B cell (primary cell): Measurements from ENCODE around the gene WDR83. TPM values are rescaled to one million over a fixed set of nuclear protein-coding genes. Genes with fewer than 3 reads are reported as not detected.

ENCODE experiments used
- ATAC-seq: fragments of 200-7000 bp; cut with Tn5 transposase; one replicate; pipeline ENCODE4 v1.10.0; 2021; ENCODE audit warnings: low read depth, mild to moderate bottlenecking, moderate number of reproducible peaks, moderate library complexity
- CTCF ChIA-PET: fragments of 350-600 bp; sonication (Branson Sonifier 250); formaldehyde crosslinking; loops from one replicate; lab custom pipeline; 2021; ENCODE audit warnings: antibody characterized with exemption, inconsistent platforms; lab: Charles Lee
- POLR2A ChIA-PET: fragments of 350-600 bp; sonication (Branson Sonifier 250); formaldehyde crosslinking; loops from one replicate; lab custom pipeline; 2021; ENCODE audit warnings: antibody characterized with exemption; lab: Charles Lee
- DNase-seq: peaks from one replicate; pipeline ENCODE4 v3.0.0; 2013
- H2AFZ ChIP-seq: 2 replicates; pipeline ENCODE4 v1.6.1; 2012; ENCODE audit warnings: mild to moderate bottlenecking, low read depth, low read length; ENCODE audit not compliant: insufficient read depth, poor library complexity, severe bottlenecking
- H3K27ac ChIP-seq, 2 donors: 1 replicate in 1 of 2; 2 replicates in 1 of 2; pipeline ENCODE4 v1.5.1; 2012 to 2013; ENCODE audit warnings: low read length in 2 of 2, mild to moderate bottlenecking in 2 of 2, moderate library complexity in 1 of 2
- H3K27me3 ChIP-seq, 4 experiments: fragments of 200-600 bp in 1 of 4; sonication (generic) in 1 of 4; replicated peaks in 1 of 4; 1 replicate in 2 of 4; 2 replicates in 2 of 4; pipeline versions ENCODE4 v1.6.1 to v1.7.0; 2013 to 2016; ENCODE audit warnings: low read length in 3 of 4, mild to moderate bottlenecking in 2 of 4, mixed read lengths in 1 of 4, moderate library complexity in 1 of 4; ENCODE audit not compliant: insufficient read depth in 4 of 4, control insufficient read depth in 3 of 4; ENCODE audit errors: control extremely low read depth in 1 of 4
- H3K36me3 ChIP-seq, 2 experiments: replicated peaks in 1 of 2; 1 replicate in 1 of 2; 2 replicates in 1 of 2; pipeline versions ENCODE4 v1.6.1 to v1.7.1; 2013; ENCODE audit warnings: low read length in 1 of 2; ENCODE audit not compliant: insufficient read depth in 2 of 2, control insufficient read depth in 1 of 2; ENCODE audit errors: control extremely low read depth in 1 of 2, extremely low read depth in 1 of 2
- H3K4me1 ChIP-seq, 2 donors: fragments of 200-600 bp in 1 of 2; sonication (generic) in 1 of 2; 1 replicate in 1 of 2; 2 replicates in 1 of 2; pipeline versions ENCODE4 v1.5.1 to v1.6.1; 2013 to 2017; ENCODE audit warnings: low read length in 2 of 2; ENCODE audit not compliant: control insufficient read depth in 2 of 2, insufficient read depth in 2 of 2
- H3K4me2 ChIP-seq: replicated peaks from 2 replicates; pipeline ENCODE3; 2012; ENCODE audit warnings: mild to moderate bottlenecking, low read depth, low read length; ENCODE audit not compliant: poor library complexity, severe bottlenecking
- H3K4me3 ChIP-seq, 5 experiments: fragments of 200-600 bp in 1 of 5; sonication (generic) in 1 of 5; 1 replicate in 3 of 5; 2 replicates in 2 of 5; pipeline versions ENCODE4 v1.5.1 to v1.7.0; 2011 to 2016; ENCODE audit warnings: low read length in 4 of 5, mild to moderate bottlenecking in 4 of 5, low read depth in 2 of 5, control low read depth in 1 of 5, moderate library complexity in 1 of 5; ENCODE audit not compliant: insufficient read depth in 1 of 5; ENCODE audit errors: control extremely low read depth in 1 of 5, extremely low read depth in 1 of 5
- H3K79me2 ChIP-seq: fragments of 200-600 bp; sonication (generic); one replicate; pipeline ENCODE4 v1.6.0; 2016; ENCODE audit warnings: low read length; ENCODE audit not compliant: control insufficient read depth, insufficient read depth
- H3K9ac ChIP-seq: fragments of 200-600 bp; sonication (generic); 2 replicates; pipeline ENCODE4 v1.6.1; 2017; ENCODE audit warnings: mild to moderate bottlenecking, low read length, moderate library complexity
- H3K9me3 ChIP-seq, 3 donors: one replicate each; pipeline versions ENCODE4 v1.6.1 to v1.7.1; 2013; ENCODE audit warnings: low read length in 2 of 3; ENCODE audit not compliant: control insufficient read depth in 2 of 3, insufficient read depth in 1 of 3; ENCODE audit errors: control extremely low read depth in 1 of 3
- H4K20me1 ChIP-seq: 2 replicates; pipeline ENCODE4 v1.6.0; 2012; ENCODE audit warnings: mild to moderate bottlenecking, low read length; ENCODE audit not compliant: insufficient read depth, control insufficient read depth, poor library complexity, severe bottlenecking
- H3K27ac Mint-ChIP-seq: one replicate; pipeline ENCODE4 v1.8.0; 2021; ENCODE audit warnings: mixed read lengths
- H3K27me3 Mint-ChIP-seq: one replicate; pipeline ENCODE4 v1.8.0; 2021; ENCODE audit warnings: mixed read lengths
- H3K4me1 Mint-ChIP-seq: one replicate; pipeline ENCODE4 v1.8.0; 2021; ENCODE audit warnings: mixed read lengths
- H3K4me3 Mint-ChIP-seq: one replicate; pipeline ENCODE4 v1.8.0; 2021; ENCODE audit warnings: mixed read lengths
- H3K9me3 Mint-ChIP-seq: one replicate; pipeline ENCODE4 v1.8.0; 2022; ENCODE audit warnings: mixed read lengths; ENCODE audit not compliant: insufficient read depth
- CTCF ChIP-seq: fragments of 200-600 bp; IDR thresholded peaks from one replicate; pipeline ENCODE4 v1.8.0; 2022; ENCODE audit warnings: antibody characterized with exemption, mild to moderate bottlenecking
- EZH2 ChIP-seq: IDR thresholded peaks from 2 replicates; pipeline ENCODE4 v1.6.1; 2012; ENCODE audit warnings: borderline replicate concordance, low read depth, mild to moderate bottlenecking, moderate library complexity, low read length; ENCODE audit not compliant: insufficient read depth, poor library complexity, severe bottlenecking
- WGBS: methylation state at CpG from one replicate; pipeline ENCODE4 v1.1.5; 2013; ENCODE audit warnings: missing lambda C conversion rate; ENCODE audit not compliant: insufficient coverage; 5-methylcytosine and 5-hydroxymethylcytosine counted together
- intact Hi-C: fragments of 100-400 bp; cut with micrococcal nuclease; formaldehyde crosslinking; loops from one replicate; pipeline ENCODE4 v1.10.0; 2022
- polyA plus RNA-seq: library from polyadenylated mRNA; depleted of rRNA; stranded (reverse); fragments of >200 nt; gene quantifications from 2 replicates; pipeline ENCODE4 v1.2.3, GENCODE V29; 2012
- total RNA-seq, 2 donors: library from RNA; stranded (reverse); fragments of 120-200 nt in 1 of 2; gene quantifications; 1 replicate in 1 of 2; 2 replicates in 1 of 2; pipeline versions ENCODE4 v1.2.3 to v1.2.4, GENCODE V29; 2013 to 2022

Gene WDR83
- total and polyA plus RNA-seq, 2 donors (not counting 1 experiment from before 2014, with no cell fraction given) = 16.3 to 24.6 TPM

GRCh38 chr19:12649941-12650340 lies 16.7 kb upstream of the WDR83 start:
- Histone ChIP-seq H3K36me3 (peaks cover 0 to 45% of the 10 kb centered on the region in 2 experiments), H3K4me3 (no peak overlapping the region), H3K9me3 (no peaks in the 10 kb centered on the region), H4K20me1 (peaks cover 21% of the 10 kb centered on the region), H2AFZ (no peak overlapping the region), H3K4me1 (peaks cover 0 to 10% of the 10 kb centered on the region in 2 donors), H3K27ac (no peak overlapping the region), H3K79me2 (peaks cover 9% of the 10 kb centered on the region), H3K4me2 (no peak overlapping the region), H3K9ac (no peak overlapping the region), H3K27me3 (no peaks in the 10 kb centered on the region)
- Mint-ChIP-seq H3K9me3 (no peaks in the 10 kb centered on the region), H3K27me3 (no peaks in the 10 kb centered on the region), H3K4me3 (no peak overlapping the region), H3K4me1 (peaks cover 7% of the 10 kb centered on the region), H3K27ac (peak overlapping the region; percentile 10)
- TF ChIP-seq CTCF (no peak), EZH2 (no peak)
- ChIA-PET CTCF (interaction anchor here (1.2 to 1.5 kb wide), 2 partner anchors 22 to 86 kb away, joined by 5 read pairs; no protein-coding TSS in a partner anchor), POLR2A (interaction anchor here (0.6 to 0.7 kb wide), 5 partner anchors 10 to 1725 kb away, joined by 4 to 10 read pairs (median 6); no protein-coding TSS in a partner anchor)
- intact Hi-C loops = no loop called here
- ATAC-seq (no peak), DNase-seq (no peak)
- 95% methylated on average over 4 of the region's 10 CpGs for WGBS

- H3K4me3 Mint-ChIP-seq = no peak overlapping the region
- H3K27me3 Mint-ChIP-seq = no peaks in the 10 kb centered on the region
- Histone ChIP-seq H2AFZ (no peak overlapping the region), H3K4me1 (peaks cover 0 to 10% of the 10 kb centered on the region in 2 donors), H4K20me1 (peaks cover 38% of the 10 kb centered on the region), H3K27me3 (no peaks in the 10 kb centered on the region), H3K36me3 (peaks cover 3 to 51% of the 10 kb centered on the region in 2 experiments), H3K27ac (no peak overlapping the region), H3K4me2 (no peak overlapping the region), H3K4me3 (no peak overlapping the region), H3K9ac (no peak overlapping the region), H3K79me2 (peaks cover 31% of the 10 kb centered on the region), H3K9me3 (peaks cover 0 to 4% (median 0%) of the 10 kb centered on the region in 3 donors)
- POLR2A ChIA-PET = no interaction called here
- ATAC-seq (no peak), DNase-seq (no peak)
- TF ChIP-seq EZH2 (no peak), CTCF (no peak)
- no peak overlapping the region for H3K27ac Mint-ChIP-seq
- CTCF ChIA-PET = interaction anchor here (0.6 kb wide), 1 partner anchor 589 kb away, joined by 3 read pairs; no protein-coding TSS in a partner anchor
- intact Hi-C loops = no loop called here
- 100% methylated on average over 1 of the region's 6 CpGs for WGBS
- H3K9me3 Mint-ChIP-seq = no peaks in the 10 kb centered on the region
- peaks cover 7% of the 10 kb centered on the region for H3K4me1 Mint-ChIP-seq
These were observed 14.4 kb upstream of the WDR83 start for GRCh38 chr19:12652219-12652618.
